Stimulated activated naive CD8-positive, alpha-beta T cell treated with anti-CD3 and anti-CD28 coated beads, Interleukin-15, amount 100 ng/mL, for 72 hours (primary cell): ENCODE measurements around the gene PTPN14.

ENCODE experiments used
- ATAC-seq: fragments of 150-1000 bp; cut with Tn5 transposase; 2 replicates; pipeline ENCODE4 v1.10.0; 2021; ENCODE audit warnings: mild to moderate bottlenecking, moderate library complexity
- DNase-seq, 2 donors: peaks; one replicate each; pipeline ENCODE4 v3.0.0; 2021 to 2022
- H3K27ac Mint-ChIP-seq, 2 donors: one replicate each; pipeline ENCODE4 v1.8.0; 2022; ENCODE audit warnings: mild to moderate bottlenecking in 2 of 2, mixed read lengths in 2 of 2, moderate library complexity in 2 of 2
- H3K27me3 Mint-ChIP-seq: one replicate; pipeline ENCODE4 v1.8.0; 2022; ENCODE audit warnings: mixed read lengths
- H3K4me1 Mint-ChIP-seq: one replicate; pipeline ENCODE4 v1.8.0; 2022; ENCODE audit warnings: mild to moderate bottlenecking, mixed read lengths
- H3K4me3 Mint-ChIP-seq, 2 donors: one replicate each; pipeline ENCODE4 v1.8.0; 2022; ENCODE audit warnings: mild to moderate bottlenecking in 2 of 2, mixed read lengths in 2 of 2, moderate library complexity in 1 of 2
- H3K9me3 Mint-ChIP-seq, 2 donors: one replicate each; pipeline ENCODE4 v1.8.0; 2022; ENCODE audit warnings: mixed read lengths in 2 of 2

Gene PTPN14

GRCh38 chr1:214435867-214436266 is 115.5 kb downstream of the PTPN14 start:
- ATAC-seq = no peak
- DNase-seq = no peak
- H3K27me3 Mint-ChIP-seq = peaks cover 24% of the 10 kb centered on the region
- peaks cover 34% of the 10 kb centered on the region for H3K4me1 Mint-ChIP-seq
- H3K9me3 Mint-ChIP-seq = no peaks in the 10 kb centered on the region
- H3K4me3 Mint-ChIP-seq = no peak overlapping the region
- no peak overlapping the region for H3K27ac Mint-ChIP-seq

- Mint-ChIP-seq H3K4me3 (no peak overlapping the region), H3K27me3 (peaks cover 15% of the 10 kb centered on the region), H3K27ac (no peak overlapping the region), H3K4me1 (peaks cover 19% of the 10 kb centered on the region), H3K9me3 (no peaks in the 10 kb centered on the region)
- ATAC-seq = no peak
- no peak for DNase-seq
These were observed 119.2 kb downstream of the PTPN14 start for GRCh38 chr1:214432245-214432644.

- peaks cover 28% of the 10 kb centered on the region for H3K4me1 Mint-ChIP-seq
- DNase-seq = no peak
These were observed 121.2 kb downstream of the PTPN14 start for GRCh38 chr1:214429951-214430770.

GRCh38 chr1:214427871-214428277 is 123.5 kb downstream of the PTPN14 start:
- DNase-seq (peak; percentile 73 to 88), ATAC-seq (peak; percentile 100)
- Mint-ChIP-seq H3K27ac (peak overlapping the region; percentile 77 to 91), H3K27me3 (peaks cover 6% of the 10 kb centered on the region), H3K4me3 (peak overlapping the region; percentile 58 to 66), H3K4me1 (peaks cover 28% of the 10 kb centered on the region), H3K9me3 (no peaks in the 10 kb centered on the region)

More at GRCh38 chr1:214429951-214430770, 121.2 kb downstream of the PTPN14 start:
- no peak for ATAC-seq
- peaks cover 15% of the 10 kb centered on the region for H3K27me3 Mint-ChIP-seq
- no peak overlapping the region for H3K27ac Mint-ChIP-seq
- H3K4me3 Mint-ChIP-seq = no peak overlapping the region
- no peaks in the 10 kb centered on the region for H3K9me3 Mint-ChIP-seq

GRCh38 chr1:214426426-214426812 is 125.0 kb downstream of the PTPN14 start:
- Mint-ChIP-seq H3K9me3 (peaks cover 0 to 6% of the 10 kb centered on the region in 2 donors), H3K4me3 (no peak overlapping the region), H3K27me3 (peaks cover 6% of the 10 kb centered on the region), H3K27ac (peak overlapping the region in 1 of 2 donors; percentile 2), H3K4me1 (peaks cover 28% of the 10 kb centered on the region)
- ATAC-seq (no peak), DNase-seq (no peak)

- H3K27me3 Mint-ChIP-seq = peaks cover 2% of the 10 kb centered on the region
- no peak overlapping the region for H3K4me3 Mint-ChIP-seq
- DNase-seq (no peak), ATAC-seq (no peak)
- H3K9me3 Mint-ChIP-seq = peaks cover 0 to 6% of the 10 kb centered on the region in 2 donors
- no peak overlapping the region for H3K27ac Mint-ChIP-seq
- peaks cover 28% of the 10 kb centered on the region for H3K4me1 Mint-ChIP-seq
These were observed 125.5 kb downstream of the PTPN14 start for GRCh38 chr1:214425716-214426425.

- peaks cover 28% of the 10 kb centered on the region for H3K4me1 Mint-ChIP-seq
- H3K27me3 Mint-ChIP-seq = no peaks in the 10 kb centered on the region
- no peak overlapping the region for H3K4me3 Mint-ChIP-seq
- ATAC-seq (no peak), DNase-seq (no peak)
- H3K27ac Mint-ChIP-seq = peak overlapping the region in 1 of 2 donors; percentile 4
- H3K9me3 Mint-ChIP-seq = peaks cover 0 to 6% of the 10 kb centered on the region in 2 donors
These were observed 126.3 kb downstream of the PTPN14 start for GRCh38 chr1:214425101-214425500.

GRCh38 chr1:214423045-214423444 is 128.4 kb downstream of the PTPN14 start:
- ATAC-seq = no peak
- Mint-ChIP-seq H3K4me1 (peaks cover 25% of the 10 kb centered on the region), H3K27ac (no peak overlapping the region), H3K4me3 (no peak overlapping the region), H3K9me3 (peaks cover 0 to 6% of the 10 kb centered on the region in 2 donors), H3K27me3 (no peaks in the 10 kb centered on the region)
- no peak for DNase-seq

- no peak overlapping the region for H3K4me3 Mint-ChIP-seq
- ATAC-seq (no peak), DNase-seq (no peak)
- H3K27me3 Mint-ChIP-seq = no peaks in the 10 kb centered on the region
- H3K9me3 Mint-ChIP-seq = peaks cover 0 to 6% of the 10 kb centered on the region in 2 donors
- no peak overlapping the region for H3K27ac Mint-ChIP-seq
- H3K4me1 Mint-ChIP-seq = peaks cover 20% of the 10 kb centered on the region
These were observed 129.2 kb downstream of the PTPN14 start for GRCh38 chr1:214422137-214422671.

- no peak overlapping the region for H3K4me3 Mint-ChIP-seq
- peaks cover 0 to 6% of the 10 kb centered on the region in 2 donors for H3K9me3 Mint-ChIP-seq
- no peak overlapping the region for H3K27ac Mint-ChIP-seq
- DNase-seq = no peak
- no peaks in the 10 kb centered on the region for H3K27me3 Mint-ChIP-seq
- H3K4me1 Mint-ChIP-seq = peaks cover 11% of the 10 kb centered on the region
- no peak for ATAC-seq
These were observed 130.6 kb downstream of the PTPN14 start for GRCh38 chr1:214420833-214421232.

- DNase-seq = no peak
- Mint-ChIP-seq H3K4me1 (peaks cover 11% of the 10 kb centered on the region), H3K4me3 (no peak overlapping the region), H3K27ac (no peak overlapping the region), H3K27me3 (peaks cover 1% of the 10 kb centered on the region), H3K9me3 (peaks cover 0 to 6% of the 10 kb centered on the region in 2 donors)
- no peak for ATAC-seq
These were observed 131.1 kb downstream of the PTPN14 start for GRCh38 chr1:214420341-214420740.

- Mint-ChIP-seq H3K27me3 (peaks cover 7% of the 10 kb centered on the region), H3K27ac (no peak overlapping the region), H3K4me1 (peaks cover 11% of the 10 kb centered on the region), H3K4me3 (no peak overlapping the region), H3K9me3 (peaks cover 0 to 6% of the 10 kb centered on the region in 2 donors)
- DNase-seq = no peak
- no peak for ATAC-seq
These were observed 131.8 kb downstream of the PTPN14 start for GRCh38 chr1:214419650-214420049.

GRCh38 chr1:214418391-214418790 is 133.0 kb downstream of the PTPN14 start:
- Mint-ChIP-seq H3K4me1 (peaks cover 11% of the 10 kb centered on the region), H3K27ac (peak overlapping the region; percentile 19 to 27), H3K9me3 (peaks cover 0 to 6% of the 10 kb centered on the region in 2 donors), H3K27me3 (peaks cover 7% of the 10 kb centered on the region), H3K4me3 (peak overlapping the region in 1 of 2 donors; percentile 41)
- ATAC-seq = peak; percentile 31
- DNase-seq = no peak

GRCh38 chr1:214417545-214418210 is 133.7 kb downstream of the PTPN14 start:
- DNase-seq (no peak), ATAC-seq (no peak)
- Mint-ChIP-seq H3K27ac (peak overlapping the region in 1 of 2 donors; percentile 69), H3K4me1 (peaks cover 11% of the 10 kb centered on the region), H3K9me3 (peaks cover 0 to 6% of the 10 kb centered on the region in 2 donors), H3K4me3 (no peak overlapping the region), H3K27me3 (peaks cover 7% of the 10 kb centered on the region)

GRCh38 chr1:214416858-214417257 is 134.5 kb downstream of the PTPN14 start:
- Mint-ChIP-seq H3K27me3 (peaks cover 7% of the 10 kb centered on the region), H3K4me3 (no peak overlapping the region), H3K27ac (no peak overlapping the region), H3K4me1 (peaks cover 11% of the 10 kb centered on the region), H3K9me3 (peaks cover 0 to 4% of the 10 kb centered on the region in 2 donors)
- ATAC-seq (no peak), DNase-seq (no peak)
